ENCODE data around the gene EXOC3L2. TPM values are rescaled to one million over a fixed set of nuclear protein-coding genes. Genes with fewer than 3 reads are reported as not detected.

The EXOC3L2 gene
- total RNA-seq, 1 experiment from 2014 or later = 0.08 TPM

DNA sequence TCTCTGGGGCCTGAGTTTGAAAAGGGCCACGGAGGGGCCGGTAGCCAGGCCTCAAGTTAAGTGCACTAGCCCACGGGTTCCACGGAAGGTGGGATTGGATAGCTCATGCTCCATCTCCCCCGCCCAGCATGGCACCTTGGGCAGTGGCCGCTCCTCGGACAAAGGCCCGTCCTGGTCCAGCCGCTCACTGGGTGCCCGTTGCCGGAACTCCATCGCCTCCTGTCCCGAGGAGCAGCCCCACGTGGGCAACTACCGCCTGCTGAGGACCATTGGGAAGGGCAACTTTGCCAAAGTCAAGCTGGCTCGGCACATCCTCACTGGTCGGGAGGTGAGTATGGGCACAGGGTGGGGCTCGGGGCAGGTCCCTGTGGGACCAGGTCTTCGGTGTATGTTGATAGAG is 13.7 kb upstream of the EXOC3L2 start:
- no peak for DNase-seq (ENCODE audit: low read depth, low spot score)
- ChIA-PET CTCF (interaction anchor here (1.2 kb wide), 1 partner anchor 9 kb away, joined by 3 read pairs; no protein-coding TSS in a partner anchor), POLR2A (no interaction called here)
- intact Hi-C loops (cut with micrococcal nuclease; ENCODE audit: unreplicated experiment) = loop anchor here (10.0 kb wide), 1 partner anchor 66 kb away; the partner anchor contains the start of gene CKM
- no peak for TF ChIP-seq SIN3A (IDR thresholded peaks at IDR 0.05; ENCODE audit: borderline replicate concordance, insufficient read depth, low read depth, low read length)
- TF ChIP-seq, protein P1, sequence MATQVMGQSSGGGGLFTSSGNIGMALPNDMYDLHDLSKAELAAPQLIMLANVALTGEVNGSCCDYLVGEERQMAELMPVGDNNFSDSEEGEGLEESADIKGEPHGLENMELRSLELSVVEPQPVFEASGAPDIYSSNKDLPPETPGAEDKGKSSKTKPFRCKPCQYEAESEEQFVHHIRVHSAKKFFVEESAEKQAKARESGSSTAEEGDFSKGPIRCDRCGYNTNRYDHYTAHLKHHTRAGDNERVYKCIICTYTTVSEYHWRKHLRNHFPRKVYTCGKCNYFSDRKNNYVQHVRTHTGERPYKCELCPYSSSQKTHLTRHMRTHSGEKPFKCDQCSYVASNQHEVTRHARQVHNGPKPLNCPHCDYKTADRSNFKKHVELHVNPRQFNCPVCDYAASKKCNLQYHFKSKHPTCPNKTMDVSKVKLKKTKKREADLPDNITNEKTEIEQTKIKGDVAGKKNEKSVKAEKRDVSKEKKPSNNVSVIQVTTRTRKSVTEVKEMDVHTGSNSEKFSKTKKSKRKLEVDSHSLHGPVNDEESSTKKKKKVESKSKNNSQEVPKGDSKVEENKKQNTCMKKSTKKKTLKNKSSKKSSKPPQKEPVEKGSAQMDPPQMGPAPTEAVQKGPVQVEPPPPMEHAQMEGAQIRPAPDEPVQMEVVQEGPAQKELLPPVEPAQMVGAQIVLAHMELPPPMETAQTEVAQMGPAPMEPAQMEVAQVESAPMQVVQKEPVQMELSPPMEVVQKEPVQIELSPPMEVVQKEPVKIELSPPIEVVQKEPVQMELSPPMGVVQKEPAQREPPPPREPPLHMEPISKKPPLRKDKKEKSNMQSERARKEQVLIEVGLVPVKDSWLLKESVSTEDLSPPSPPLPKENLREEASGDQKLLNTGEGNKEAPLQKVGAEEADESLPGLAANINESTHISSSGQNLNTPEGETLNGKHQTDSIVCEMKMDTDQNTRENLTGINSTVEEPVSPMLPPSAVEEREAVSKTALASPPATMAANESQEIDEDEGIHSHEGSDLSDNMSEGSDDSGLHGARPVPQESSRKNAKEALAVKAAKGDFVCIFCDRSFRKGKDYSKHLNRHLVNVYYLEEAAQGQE (IDR thresholded peaks at IDR 0.05; ENCODE audit: insufficient read depth in 1 of 2, low read depth in 2 of 2, low read length in 1 of 2) = no peak
- no peak for TF ChIP-seq TCF7L2 (IDR thresholded peaks at IDR 0.05; ENCODE audit: low read depth, low read length)
- H3K9me3 ChIP-seq (ENCODE audit: control insufficient read depth, insufficient read depth, low read depth, low read length) = no peaks in the 10 kb centered on the region
- no peaks in the 10 kb centered on the region for H3K27me3 ChIP-seq (ENCODE audit: control insufficient read depth, insufficient read depth, low read length)
- no peak overlapping the region for H3K27ac ChIP-seq (ENCODE audit: low read length)
- no peaks in the 10 kb centered on the region for H3K36me3 ChIP-seq (ENCODE audit: control insufficient read depth, insufficient read depth, low read length)
- in situ Hi-C loops (cut with HindIII; ENCODE audit: low pct_unique_long_range_greater_than_20kb, low sequenced_read_pairs) = no loop called here
- BruUV-seq (replicated peaks) = no TSS peak
- H3K4me3 ChIP-seq (ENCODE audit: low read depth in 2 of 2, low read length in 2 of 2) = no peak overlapping the region
- no peaks in the 10 kb centered on the region for H3K4me1 ChIP-seq (ENCODE audit: control insufficient read depth, insufficient read depth, low read length)
- no peak for ATAC-seq

DNA sequence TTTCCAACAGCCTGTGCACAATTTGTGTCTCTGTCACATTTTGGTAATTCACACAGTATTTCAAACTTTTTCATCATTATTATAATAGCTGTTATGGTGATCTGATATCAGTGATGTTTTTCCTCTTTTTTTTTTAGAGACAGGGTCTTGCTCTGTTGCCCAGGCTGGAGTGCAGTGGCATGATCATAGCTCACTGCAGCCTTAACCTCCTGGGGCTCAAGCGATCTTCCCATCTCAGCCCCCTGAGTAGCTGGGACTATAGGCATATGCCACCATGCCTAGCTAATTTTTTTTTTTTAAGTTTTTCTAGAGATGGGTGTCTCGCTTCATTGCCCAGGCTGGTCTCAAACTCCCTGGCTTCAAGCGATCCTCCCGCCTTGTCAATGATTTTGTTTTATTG is 11.6 kb upstream of the EXOC3L2 start:
- H3K27ac ChIP-seq (ENCODE audit: low read length) = no peak overlapping the region
- intact Hi-C loops (cut with micrococcal nuclease; ENCODE audit: unreplicated experiment) = loop anchor here (10.0 kb wide), 1 partner anchor 68 kb away; the partner anchor contains the start of gene CKM
- in situ Hi-C loops (cut with HindIII; ENCODE audit: low pct_unique_long_range_greater_than_20kb, low sequenced_read_pairs) = no loop called here
- no peaks in the 10 kb centered on the region for H3K9me3 ChIP-seq (ENCODE audit: control insufficient read depth, insufficient read depth, low read depth, low read length)
- BruUV-seq (replicated peaks) = no TSS peak
- no peak for TF ChIP-seq TCF7L2 (IDR thresholded peaks at IDR 0.05; ENCODE audit: low read depth, low read length)
- TF ChIP-seq, protein P2, sequence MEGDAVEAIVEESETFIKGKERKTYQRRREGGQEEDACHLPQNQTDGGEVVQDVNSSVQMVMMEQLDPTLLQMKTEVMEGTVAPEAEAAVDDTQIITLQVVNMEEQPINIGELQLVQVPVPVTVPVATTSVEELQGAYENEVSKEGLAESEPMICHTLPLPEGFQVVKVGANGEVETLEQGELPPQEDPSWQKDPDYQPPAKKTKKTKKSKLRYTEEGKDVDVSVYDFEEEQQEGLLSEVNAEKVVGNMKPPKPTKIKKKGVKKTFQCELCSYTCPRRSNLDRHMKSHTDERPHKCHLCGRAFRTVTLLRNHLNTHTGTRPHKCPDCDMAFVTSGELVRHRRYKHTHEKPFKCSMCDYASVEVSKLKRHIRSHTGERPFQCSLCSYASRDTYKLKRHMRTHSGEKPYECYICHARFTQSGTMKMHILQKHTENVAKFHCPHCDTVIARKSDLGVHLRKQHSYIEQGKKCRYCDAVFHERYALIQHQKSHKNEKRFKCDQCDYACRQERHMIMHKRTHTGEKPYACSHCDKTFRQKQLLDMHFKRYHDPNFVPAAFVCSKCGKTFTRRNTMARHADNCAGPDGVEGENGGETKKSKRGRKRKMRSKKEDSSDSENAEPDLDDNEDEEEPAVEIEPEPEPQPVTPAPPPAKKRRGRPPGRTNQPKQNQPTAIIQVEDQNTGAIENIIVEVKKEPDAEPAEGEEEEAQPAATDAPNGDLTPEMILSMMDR (IDR thresholded peaks at IDR 0.05) = no peak
- H3K36me3 ChIP-seq (ENCODE audit: control insufficient read depth, insufficient read depth, low read length) = no peaks in the 10 kb centered on the region; the same call in 1 of the 2 replicates
- H3K4me3 ChIP-seq (ENCODE audit: low read depth in 2 of 2, low read length in 2 of 2) = no peak overlapping the region
- CTCF ChIA-PET = no interaction called here
- no peaks in the 10 kb centered on the region; the same call in 1 of the 2 replicates for H3K4me1 ChIP-seq (ENCODE audit: control insufficient read depth, insufficient read depth, low read length)
- DNase-seq (ENCODE audit: low read depth, low spot score) (no peak), ATAC-seq (no peak)
- POLR2A ChIA-PET = interaction anchor here (0.7 kb wide), 1 partner anchor 293 kb away, joined by 3 read pairs; no protein-coding TSS in a partner anchor
- no peaks in the 10 kb centered on the region for H3K27me3 ChIP-seq (ENCODE audit: control insufficient read depth, insufficient read depth, low read length)

DNA sequence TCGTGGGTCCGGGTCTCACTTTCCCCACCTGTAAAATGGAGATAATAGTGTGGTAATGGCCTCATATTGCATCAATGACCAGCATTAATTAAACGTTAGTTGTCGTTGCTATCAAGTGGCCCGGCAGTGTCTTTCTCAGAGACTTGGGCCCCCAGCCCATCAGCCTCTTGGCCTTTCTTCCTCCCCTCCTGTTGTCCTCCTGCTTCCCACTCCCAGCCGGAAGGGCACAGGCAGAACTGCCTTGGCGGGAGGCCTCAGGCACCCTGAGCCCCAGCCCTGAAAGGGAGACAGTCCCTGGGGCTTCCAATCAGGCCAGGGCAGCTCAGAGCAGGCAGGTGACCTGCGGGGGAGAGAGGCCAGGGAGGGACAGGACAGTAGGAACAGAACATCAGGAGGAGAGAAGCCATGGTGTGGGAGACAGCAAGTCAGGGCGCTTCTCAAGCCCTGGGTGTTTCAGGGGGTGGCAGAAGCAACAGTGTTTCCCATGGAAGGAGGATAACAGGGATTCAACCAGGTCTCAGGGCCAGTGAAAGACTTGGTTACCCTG is 10.5 kb upstream of the EXOC3L2 start:
- Histone ChIP-seq H3K4me3 (ENCODE audit: low read depth in 2 of 2, low read length in 2 of 2) (no peak overlapping the region), H3K9me3 (ENCODE audit: control insufficient read depth, insufficient read depth, low read depth, low read length) (no peaks in the 10 kb centered on the region), H3K27ac (ENCODE audit: low read length) (no peak overlapping the region), H3K27me3 (ENCODE audit: control insufficient read depth, insufficient read depth, low read length) (no peaks in the 10 kb centered on the region), H3K4me1 (ENCODE audit: control insufficient read depth, insufficient read depth, low read length) (no peaks in the 10 kb centered on the region; the same call in 1 of the 2 replicates), H3K36me3 (ENCODE audit: control insufficient read depth, insufficient read depth, low read length) (no peaks in the 10 kb centered on the region; the same call in 1 of the 2 replicates)
- BruUV-seq (replicated peaks) = TSS peak; percentile 83
- in situ Hi-C loops (cut with HindIII; ENCODE audit: low pct_unique_long_range_greater_than_20kb, low sequenced_read_pairs) = no loop called here
- CTCF ChIA-PET = no interaction called here
- POLR2A ChIA-PET = no interaction called here
- ATAC-seq = no peak
- TF ChIP-seq, protein P1 (IDR thresholded peaks at IDR 0.05; ENCODE audit: insufficient read depth in 1 of 2, low read depth in 2 of 2, low read length in 1 of 2) = no peak
- TF ChIP-seq TCF7L2 (IDR thresholded peaks at IDR 0.05; ENCODE audit: low read depth, low read length) (no peak), SIN3A (IDR thresholded peaks at IDR 0.05; ENCODE audit: borderline replicate concordance, insufficient read depth, low read depth, low read length) (no peak), POLR2AphosphoS5 (IDR thresholded peaks at IDR 0.05; ENCODE audit: low read depth, low read length) (no peak)
- TF ChIP-seq, protein P2 (IDR thresholded peaks at IDR 0.05) = no peak
- DNase-seq (ENCODE audit: low read depth, low spot score) = no peak
- intact Hi-C loops (cut with micrococcal nuclease; ENCODE audit: unreplicated experiment) = loop anchor here (10.0 kb wide), 1 partner anchor 69 kb away; the partner anchor contains the start of gene CKM

Measured in Panc1 (cell line).